GM19240 (cell line): ENCODE results near the gene PCYT2.

Source experiments
- DNase-seq: peaks from one replicate; pipeline ENCODE4 v3.0.0; 2011; ENCODE audit warnings: low spot score; ENCODE audit not compliant: insufficient read length

PCYT2 gene

GRCh38 chr17:81914103-81914850, 3.1 kb upstream of the PCYT2 start:
- DNase-seq, result no peak

GRCh38 chr17:81913394-81914102, 2.3 kb upstream of the PCYT2 start:
- no peak for DNase-seq

GRCh38 chr17:81912441-81913309, 1.5 kb upstream of the PCYT2 start:
- no peak for DNase-seq

- no peak for DNase-seq
Observed at GRCh38 chr17:81911969-81912368, 770 bp upstream of the PCYT2 start.

- no peak for DNase-seq
Observed at GRCh38 chr17:81910840-81911276, 341 bp downstream of the PCYT2 start.

- DNase-seq, result no peak
Observed at GRCh38 chr17:81909966-81910839, 996 bp downstream of the PCYT2 start.

- DNase-seq, result no peak
Observed at GRCh38 chr17:81909231-81909630, 2.0 kb downstream of the PCYT2 start.

GRCh38 chr17:81908793-81909192, 2.4 kb downstream of the PCYT2 start:
- no peak for DNase-seq

GRCh38 chr17:81907219-81908145, 3.7 kb downstream of the PCYT2 start:
- no peak for DNase-seq

- no peak for DNase-seq
Observed at GRCh38 chr17:81906476-81907218, 4.6 kb downstream of the PCYT2 start.

- DNase-seq, result no peak
Observed at GRCh38 chr17:81905993-81906392, 5.2 kb downstream of the PCYT2 start.

- DNase-seq, result no peak
Observed at GRCh38 chr17:81905424-81905875, 5.7 kb downstream of the PCYT2 start.

- no peak for DNase-seq
Observed at GRCh38 chr17:81904600-81905423, 6.4 kb downstream of the PCYT2 start.

- DNase-seq, result no peak
Observed at GRCh38 chr17:81903896-81904599, 7.2 kb downstream of the PCYT2 start.

- DNase-seq, result no peak
Observed at GRCh38 chr17:81903415-81903831, 7.8 kb downstream of the PCYT2 start.

- DNase-seq, result no peak
Observed at GRCh38 chr17:81902653-81903414, 8.4 kb downstream of the PCYT2 start.
